NCI-H1417 (cell line): Measurements from ENCODE around the gene NUDT6.
"Not testable (repeated sequence)": the region's sequence is repeated elsewhere in the genome, so short reads cannot be mapped to it uniquely, and the experiment has no call there.

Source experiments
- DNase-seq, 3 experiments: peaks; one replicate each; lab custom pipeline; 2025; lab: John Stamatoyannopoulos, UW

NUDT6 gene

DNA sequence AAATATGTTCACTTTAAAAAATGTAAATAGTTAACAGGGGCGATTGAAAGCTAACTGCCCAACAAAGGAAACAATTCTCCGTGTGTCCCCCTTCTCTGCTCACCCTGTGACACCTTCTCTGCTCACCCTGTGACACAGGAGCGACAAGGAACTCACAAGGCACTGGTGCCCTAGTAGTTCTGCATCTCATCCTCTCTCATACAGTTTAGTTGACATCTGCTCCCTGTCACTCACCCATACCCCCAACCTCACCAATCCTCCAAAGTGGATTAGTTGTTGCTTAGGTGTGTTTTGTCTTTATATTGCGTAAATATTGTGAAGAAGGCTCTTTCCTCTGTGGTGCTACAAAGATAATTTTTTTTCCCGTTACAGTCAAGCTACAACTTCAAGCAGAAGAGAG is 46.4 kb downstream of the NUDT6 start:
- DNase-seq = no peak

GRCh38 chr4:122873821-122874593 is 48.4 kb downstream of the NUDT6 start:
- no peak for DNase-seq

DNA sequence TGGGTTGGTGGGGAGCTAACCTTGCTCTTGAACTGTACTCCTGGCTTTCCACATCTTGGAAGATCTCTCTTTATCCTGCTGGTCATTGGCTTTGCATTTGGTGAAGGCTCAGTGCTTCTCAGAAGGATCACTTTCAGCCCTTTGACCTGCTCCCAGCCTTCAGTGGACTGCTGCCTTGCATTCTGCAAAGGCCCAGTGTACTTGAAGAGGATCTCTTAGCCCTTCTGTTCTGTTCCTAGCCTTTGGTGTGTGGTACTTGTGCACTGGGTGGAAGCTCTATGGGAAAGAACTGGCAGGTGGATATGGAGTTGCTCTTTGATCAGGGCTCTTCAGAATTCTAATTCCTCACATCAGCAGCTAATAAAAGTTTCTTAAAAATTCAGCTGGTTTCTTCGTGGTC is 49.3 kb downstream of the NUDT6 start:
- no peak for DNase-seq

- DNase-seq = not testable (repeated sequence)
These were observed 54.2 kb downstream of the NUDT6 start for GRCh38 chr4:122868235-122868634.

DNA sequence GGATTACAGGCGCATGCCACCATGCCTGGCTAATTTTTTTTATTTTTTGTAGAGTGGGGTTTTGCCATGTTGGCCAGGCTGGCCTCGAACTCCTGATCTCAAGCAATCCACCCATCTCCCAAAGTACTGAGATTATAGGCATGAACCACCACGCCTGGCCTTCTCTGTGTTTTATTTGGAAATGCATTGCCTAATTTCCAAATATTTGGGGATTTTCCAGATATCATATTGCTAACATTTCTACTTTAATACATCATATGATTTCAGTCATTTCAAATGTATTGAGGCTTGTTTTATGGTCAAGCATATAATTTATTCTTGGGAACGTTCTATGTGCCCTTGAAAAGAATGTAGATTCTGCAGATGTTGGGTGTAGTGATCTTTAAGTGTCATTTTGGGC is 57.0 kb downstream of the NUDT6 start:
- DNase-seq = no peak

GRCh38 chr4:122863639-122864038 is 58.8 kb downstream of the NUDT6 start:
- DNase-seq = no peak

GRCh38 chr4:122861172-122861943 is 61.0 kb downstream of the NUDT6 start:
- DNase-seq = no peak

DNA sequence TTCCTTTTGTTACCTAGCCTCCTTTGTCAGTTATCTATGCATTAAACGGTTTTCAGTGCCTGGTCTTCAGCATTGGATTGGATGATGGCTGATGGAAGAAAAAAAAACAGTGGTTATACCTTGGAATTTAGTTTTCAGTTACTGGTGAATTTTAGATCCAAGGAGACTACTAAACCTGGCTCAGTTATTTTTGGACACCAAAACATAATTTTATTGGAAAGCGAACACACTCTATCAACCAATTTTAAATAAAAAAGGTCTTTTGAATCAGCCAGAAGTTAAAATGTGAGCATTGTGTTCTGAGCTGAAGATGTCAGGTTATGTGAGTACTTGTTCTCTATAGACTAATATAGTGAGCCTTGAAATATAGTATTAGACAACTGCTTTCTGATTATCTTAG is 63.7 kb downstream of the NUDT6 start:
- DNase-seq = no peak

DNA sequence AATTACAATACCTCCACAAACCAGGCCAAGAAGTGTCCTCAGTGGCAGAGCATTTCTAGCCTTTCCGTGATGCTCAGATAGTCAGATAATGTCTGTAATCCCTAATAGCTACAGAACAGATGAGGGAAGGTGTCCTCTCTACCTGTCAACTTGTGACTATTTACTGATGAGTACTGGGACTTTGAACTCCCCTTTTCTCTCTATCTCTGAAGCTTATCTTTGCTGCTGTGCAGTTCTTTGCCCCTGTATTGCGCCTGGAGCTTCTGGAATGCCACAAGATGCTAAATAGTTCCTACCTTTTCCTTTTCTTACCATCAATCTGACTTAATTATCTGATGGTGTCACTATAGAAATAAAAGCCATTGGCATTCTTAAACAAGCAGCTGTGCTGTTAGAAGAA is 65.2 kb downstream of the NUDT6 start:
- no peak for DNase-seq

DNA sequence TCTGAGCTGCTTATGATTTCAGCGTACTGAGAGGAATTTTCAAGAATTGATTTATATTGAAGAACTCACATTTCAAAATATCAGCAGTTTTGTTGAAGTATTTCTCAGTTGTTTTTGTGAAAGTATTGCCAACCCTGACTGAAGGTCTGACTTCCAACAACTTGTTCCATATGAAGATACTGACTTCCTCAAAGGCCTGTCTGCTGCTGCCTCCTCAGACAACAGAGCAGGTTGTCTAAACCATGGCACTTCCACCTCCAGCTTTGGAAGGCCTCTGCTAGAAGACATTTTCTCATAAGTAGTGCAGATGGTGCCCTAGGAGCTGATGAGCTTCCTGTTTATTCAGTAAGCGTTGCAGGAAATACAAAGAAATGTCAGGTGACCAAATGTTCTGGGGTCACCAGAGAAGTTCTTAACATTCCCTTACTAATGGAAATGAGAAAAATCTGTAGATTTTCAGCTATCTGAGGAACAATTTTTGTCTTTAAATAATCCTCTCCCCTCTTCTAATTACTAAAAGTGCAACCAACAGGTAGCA is 67.0 kb downstream of the NUDT6 start:
- DNase-seq = no peak

DNA sequence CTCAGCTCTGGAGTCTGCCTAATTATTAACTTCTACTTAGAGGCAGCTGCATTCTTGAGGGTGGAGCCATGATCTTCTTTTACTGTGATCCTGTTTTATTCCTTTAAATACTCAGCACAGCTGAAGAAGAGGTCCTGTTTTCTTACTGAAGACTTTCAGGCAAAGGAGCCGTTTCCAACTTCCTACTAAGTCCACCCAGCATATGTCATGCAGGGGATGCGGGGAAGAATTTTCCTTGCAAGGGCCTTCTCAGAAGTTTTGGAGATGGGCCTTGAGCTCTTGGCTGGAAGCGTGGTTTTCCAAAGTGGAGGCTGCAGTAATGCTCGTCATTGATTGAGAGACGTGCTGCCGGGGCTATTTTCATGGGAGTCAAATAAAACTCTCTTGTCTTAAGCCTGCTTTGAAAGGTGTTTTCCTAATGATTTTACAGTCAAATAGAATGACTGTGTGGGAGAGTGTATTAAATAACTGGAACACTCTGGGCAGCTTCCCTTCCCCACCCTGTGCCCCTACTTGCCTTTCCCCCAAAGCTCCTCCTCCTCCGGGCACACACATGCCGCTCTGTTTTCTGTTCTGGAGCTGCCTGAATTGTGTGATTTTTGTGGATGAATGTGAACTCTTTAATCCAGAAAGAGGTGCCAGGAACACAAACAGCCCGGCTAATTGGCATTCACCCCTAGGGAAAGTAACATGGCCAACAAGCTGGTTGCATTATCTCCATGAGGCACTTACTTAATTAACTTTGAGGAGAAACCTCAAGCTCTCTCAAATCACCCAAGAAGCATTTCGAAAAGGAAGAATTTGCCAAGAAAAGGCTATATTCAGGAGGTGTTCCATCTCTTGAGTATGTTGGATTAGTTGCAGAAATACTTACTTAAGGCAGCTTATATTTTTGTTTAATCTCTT is 67.7 kb downstream of the NUDT6 start:
- DNase-seq = no peak

GRCh38 chr4:122851568-122851967 is 70.8 kb downstream of the NUDT6 start:
- no peak for DNase-seq

DNA sequence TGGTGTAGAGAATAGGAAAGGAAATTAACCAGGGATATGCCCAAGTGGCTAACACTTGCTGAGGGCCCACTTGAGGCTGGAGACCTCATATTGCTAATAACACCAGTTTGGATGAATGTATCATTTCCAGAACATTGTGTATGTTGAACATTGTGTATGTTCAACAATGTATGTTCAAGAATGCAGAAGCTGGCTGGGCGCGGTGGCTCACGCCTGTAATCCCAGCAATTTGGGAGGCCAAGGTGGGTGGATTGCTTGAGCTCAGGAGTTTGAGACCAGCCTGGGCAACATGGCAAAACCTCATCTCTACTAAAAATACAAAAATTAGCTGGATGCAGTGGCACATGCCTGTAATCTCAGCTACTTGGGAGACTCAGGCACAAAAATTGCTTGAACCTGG is 72.6 kb downstream of the NUDT6 start:
- not testable (repeated sequence) for DNase-seq

DNA sequence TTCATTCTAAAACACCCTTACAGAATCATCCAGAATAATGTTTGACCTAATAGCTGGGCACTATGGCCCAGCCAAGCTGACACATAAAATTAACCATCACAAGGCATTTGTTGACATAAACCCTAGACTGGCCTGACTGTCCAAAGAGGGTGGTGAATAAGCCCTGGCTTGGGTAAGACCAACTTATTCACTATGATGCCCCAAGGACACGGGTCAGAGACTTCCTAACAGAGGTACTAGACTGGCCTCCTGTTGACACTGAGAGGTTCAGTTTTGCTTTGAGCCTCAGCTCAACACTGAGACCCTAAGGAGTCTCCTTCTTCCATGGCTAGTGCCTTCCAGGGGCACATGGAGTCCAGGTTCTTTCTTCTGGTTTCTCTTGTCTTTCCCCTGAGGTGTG is 74.5 kb downstream of the NUDT6 start:
- no peak for DNase-seq

DNA sequence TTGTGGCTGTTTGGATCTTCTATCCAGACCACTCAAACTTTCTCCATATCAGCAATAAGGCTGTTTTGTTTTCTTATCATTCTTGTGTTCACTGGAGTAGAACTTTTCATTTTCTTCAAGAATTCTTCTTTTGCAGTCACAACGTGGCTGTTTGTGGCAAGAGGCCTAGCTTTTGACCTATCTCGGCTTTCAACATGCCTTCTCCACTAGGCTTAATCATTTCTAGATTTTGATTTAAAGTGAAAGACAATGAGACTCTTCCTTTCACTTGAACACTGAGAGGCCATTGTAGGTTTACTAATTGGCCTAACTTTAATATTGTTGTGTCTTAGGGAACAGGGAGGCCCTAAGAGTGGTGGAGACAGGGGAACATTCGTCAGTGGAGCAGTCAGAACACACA is 76.6 kb downstream of the NUDT6 start:
- DNase-seq = no peak

DNA sequence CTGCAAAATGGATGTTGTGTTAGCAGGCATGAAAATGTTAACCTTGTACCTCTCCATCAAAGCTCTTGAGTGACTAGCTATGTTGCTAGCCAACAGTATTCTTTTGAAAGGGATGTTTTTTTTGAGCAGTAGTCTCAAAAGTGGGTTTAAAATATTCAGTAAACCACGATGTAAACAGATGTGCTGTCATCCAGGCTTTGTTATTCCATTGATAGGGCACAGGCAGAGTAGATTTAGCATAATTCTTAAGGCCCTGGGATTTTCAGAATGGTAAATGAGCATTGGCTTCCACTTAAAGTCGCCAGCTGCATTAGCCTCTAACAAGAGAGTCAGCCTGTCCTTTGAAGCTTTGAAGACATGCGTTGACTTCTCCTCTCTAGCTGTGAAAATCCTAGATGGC is 77.3 kb downstream of the NUDT6 start:
- DNase-seq = no peak

GRCh38 chr4:122844391-122844790 is 78.0 kb downstream of the NUDT6 start:
- not testable (repeated sequence) for DNase-seq

DNA sequence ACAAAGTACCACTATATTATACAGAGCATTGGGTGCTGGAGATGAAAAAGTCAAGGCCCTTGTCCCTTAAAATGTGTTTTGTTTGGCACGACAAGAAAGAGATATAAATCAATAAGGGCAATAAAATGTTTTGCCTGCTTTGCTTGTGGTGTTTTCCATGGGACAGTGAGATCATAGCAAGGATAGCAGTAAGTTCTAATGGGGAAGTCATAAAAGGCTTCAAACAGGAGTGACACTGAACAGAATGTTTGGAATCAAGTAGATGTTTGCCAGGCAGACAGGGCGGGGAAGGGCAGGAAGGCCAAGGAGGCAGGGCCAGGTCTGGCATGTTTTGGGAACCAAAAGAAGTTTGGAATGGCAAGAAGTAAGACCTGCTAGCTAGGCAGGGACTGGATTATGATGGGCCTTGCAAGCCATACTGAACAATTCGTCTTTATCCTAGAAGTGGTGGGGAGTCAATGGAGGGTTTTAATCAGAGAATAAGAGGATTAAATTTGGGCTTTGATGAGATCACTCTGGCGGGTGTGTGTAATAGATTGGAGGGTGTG is 79.3 kb downstream of the NUDT6 start:
- no peak for DNase-seq
